Activated T-cell treated with anti-CD3 and anti-CD28 coated beads, Interleukin-2, amount 50 U/mL, for 4 hours (primary cell): Measurements from ENCODE around the gene TEX54. TPM values are rescaled to one million over a fixed set of nuclear protein-coding genes. Genes with fewer than 3 reads are reported as not detected.
"Not testable (repeated sequence)": the region's sequence is repeated elsewhere in the genome, so short reads cannot be mapped to it uniquely, and the experiment has no call there.

Experiments used
- ATAC-seq, 2 donors: fragments of 200-7000 bp; cut with Tn5 transposase; one replicate each; pipeline ENCODE4 v1.10.0; 2021
- DNase-seq: peaks from one replicate; pipeline ENCODE4 v3.0.0-alpha.2; 2020
- H3K27me3 Mint-ChIP-seq: one replicate; pipeline ENCODE4 v1.8.0; 2021; ENCODE audit warnings: low read depth, mixed read lengths
- H3K36me3 Mint-ChIP-seq: one replicate; pipeline ENCODE4 v1.8.0; 2022; ENCODE audit warnings: mixed read lengths; ENCODE audit not compliant: insufficient read depth
- H3K4me1 Mint-ChIP-seq: one replicate; pipeline ENCODE4 v1.8.0; 2021; ENCODE audit warnings: low read depth, mixed read lengths
- H3K4me3 Mint-ChIP-seq: one replicate; pipeline ENCODE4 v1.8.0; 2021; ENCODE audit warnings: mild to moderate bottlenecking, moderate library complexity, mixed read lengths
- H3K9me3 Mint-ChIP-seq: one replicate; pipeline ENCODE4 v1.8.0; 2021; ENCODE audit warnings: mixed read lengths
- total RNA-seq, 3 donors: library from RNA; stranded (reverse); gene quantifications; one replicate each; pipeline ENCODE4 v1.2.1, GENCODE V29; 2021

The TEX54 gene
- under 1 TPM; 0.63 to 0.92 (median 0.89) TPM for total RNA-seq

DNA sequence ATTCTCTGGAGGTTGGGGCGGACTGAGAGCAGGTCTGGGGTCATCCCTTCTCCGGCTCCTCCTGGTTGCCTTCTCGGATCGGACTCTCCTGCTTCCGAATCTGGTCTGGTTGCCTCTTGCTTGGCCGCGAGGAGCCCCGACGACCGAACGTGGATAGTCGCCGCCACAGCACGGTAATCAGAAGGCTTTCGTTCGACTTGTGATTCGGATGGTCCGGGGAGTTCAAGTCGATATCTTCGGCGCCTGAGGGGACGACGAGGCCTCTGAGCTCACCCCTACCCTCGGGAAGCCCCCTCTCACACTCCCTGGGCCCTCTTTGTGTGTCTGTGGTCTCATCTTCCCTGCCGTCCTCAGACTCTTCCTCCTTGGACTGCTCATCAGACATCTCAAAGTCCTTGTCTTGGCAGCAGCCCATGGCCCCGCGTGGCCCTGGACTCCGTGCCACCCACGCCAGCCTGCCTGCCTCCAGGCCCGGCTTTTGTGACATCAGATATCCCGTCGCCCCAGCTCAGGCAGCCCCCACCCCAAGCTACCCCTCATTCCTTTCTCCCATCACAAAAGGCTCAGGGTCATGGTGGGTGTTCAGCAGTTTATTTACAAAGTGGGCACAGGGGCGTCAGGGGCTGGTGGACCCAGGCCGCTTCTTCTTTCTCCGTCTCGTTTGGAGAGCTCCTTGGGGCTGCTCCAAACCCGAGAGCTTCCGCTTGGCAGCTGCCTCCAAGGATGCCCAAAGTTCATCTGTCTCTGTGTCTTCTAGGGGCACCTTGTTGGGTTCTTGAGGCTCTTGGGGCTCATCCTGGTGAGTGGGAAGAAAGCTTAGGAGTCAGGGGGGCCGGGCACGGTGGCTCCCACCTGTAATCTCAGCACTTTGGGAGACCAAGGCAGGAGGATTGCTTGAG, at the start of gene TEX54:
Gene TEX54, minus strand, starts transcription at position 506 of the 899 bp plus-strand sequence.
- no peak for DNase-seq
- H3K4me3 Mint-ChIP-seq, result peak within 1 kb of the TSS; percentile 90
- peaks cover 50% of the 10 kb centered on the region for H3K4me1 Mint-ChIP-seq
- peaks cover 34% of the 10 kb centered on the region for H3K36me3 Mint-ChIP-seq
- no peaks in the 10 kb centered on the region for H3K27me3 Mint-ChIP-seq
- no peaks in the 10 kb centered on the region for H3K9me3 Mint-ChIP-seq
- ATAC-seq, result peak; percentile 1 to 3

DNA sequence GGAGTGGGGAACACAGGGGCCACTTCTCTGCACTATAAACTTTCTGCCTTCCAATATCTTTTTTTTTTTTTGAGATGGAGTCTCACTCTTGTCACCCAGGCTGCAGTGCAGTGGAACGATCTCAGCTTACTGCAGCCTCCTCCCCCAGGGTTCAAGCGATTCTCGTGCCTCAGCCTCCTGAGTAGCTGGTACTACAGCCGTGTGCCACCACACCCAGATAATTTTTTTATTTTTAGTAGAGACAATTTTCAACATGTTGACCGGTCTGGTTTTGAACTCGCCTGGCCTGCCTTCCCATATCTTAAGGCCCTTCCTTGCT, 49.7 kb upstream of the TEX54 start:
- Mint-ChIP-seq H3K9me3 (no peaks in the 10 kb centered on the region), H3K27me3 (no peaks in the 10 kb centered on the region), H3K36me3 (peaks cover 53% of the 10 kb centered on the region), H3K4me1 (peaks cover 53% of the 10 kb centered on the region), H3K4me3 (peak overlapping the region; percentile 99)
- no peak for ATAC-seq
- DNase-seq, result no peak

GRCh38 chr11:62881579-62882430, 49.2 kb upstream of the TEX54 start:
- DNase-seq, result peak; percentile 96
- Mint-ChIP-seq H3K36me3 (peaks cover 51% of the 10 kb centered on the region), H3K9me3 (no peaks in the 10 kb centered on the region), H3K4me3 (peak overlapping the region; percentile 99), H3K27me3 (no peaks in the 10 kb centered on the region), H3K4me1 (peaks cover 50% of the 10 kb centered on the region)
- peak; percentile 69 to 74 for ATAC-seq

DNA sequence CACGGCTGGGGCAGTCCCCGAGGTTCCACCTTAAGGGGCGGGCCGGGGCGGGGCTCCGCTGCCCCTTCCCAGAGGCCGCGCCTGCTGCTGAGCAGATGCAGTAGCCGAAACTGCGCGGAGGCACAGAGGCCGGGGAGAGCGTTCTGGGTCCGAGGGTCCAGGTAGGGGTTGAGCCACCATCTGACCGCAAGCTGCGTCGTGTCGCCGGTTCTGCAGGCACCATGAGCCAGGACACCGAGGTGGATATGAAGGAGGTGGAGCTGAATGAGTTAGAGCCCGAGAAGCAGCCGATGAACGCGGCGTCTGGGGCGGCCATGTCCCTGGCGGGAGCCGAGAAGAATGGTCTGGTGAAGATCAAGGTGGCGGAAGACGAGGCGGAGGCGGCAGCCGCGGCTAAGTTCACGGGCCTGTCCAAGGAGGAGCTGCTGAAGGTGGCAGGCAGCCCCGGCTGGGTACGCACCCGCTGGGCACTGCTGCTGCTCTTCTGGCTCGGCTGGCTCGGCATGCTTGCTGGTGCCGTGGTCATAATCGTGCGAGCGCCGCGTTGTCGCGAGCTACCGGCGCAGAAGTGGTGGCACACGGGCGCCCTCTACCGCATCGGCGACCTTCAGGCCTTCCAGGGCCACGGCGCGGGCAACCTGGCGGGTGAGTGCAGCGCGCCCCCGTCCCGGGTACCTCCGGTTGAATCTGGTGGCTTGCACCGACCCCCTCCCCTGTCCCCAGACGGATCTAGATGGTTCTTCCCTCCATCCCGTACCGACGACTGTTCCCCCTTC, 48.4 kb upstream of the TEX54 start, which contains the start of gene SLC3A2:
Gene SLC3A2, plus strand, starts transcription at position 94 of the 776 bp plus-strand sequence. Its CDS starts 128 bp downstream, at position 222.
- DNase-seq (peak; percentile 86), ATAC-seq (peak; percentile 78 to 79)
- no peaks in the 10 kb centered on the region for H3K9me3 Mint-ChIP-seq
- H3K4me3 Mint-ChIP-seq, result peak within 1 kb of the TSS; percentile 99
- peaks cover 46% of the 10 kb centered on the region for H3K4me1 Mint-ChIP-seq
- peaks cover 49% of the 10 kb centered on the region for H3K36me3 Mint-ChIP-seq
- H3K27me3 Mint-ChIP-seq, result no peaks in the 10 kb centered on the region

GRCh38 chr11:62880231-62880802, 47.7 kb upstream of the TEX54 start:
- peak overlapping the region; percentile 99 for H3K4me3 Mint-ChIP-seq
- ATAC-seq, result peak; percentile 15 to 23
- no peaks in the 10 kb centered on the region for H3K27me3 Mint-ChIP-seq
- H3K4me1 Mint-ChIP-seq, result peaks cover 40% of the 10 kb centered on the region
- no peak for DNase-seq
- H3K9me3 Mint-ChIP-seq, result no peaks in the 10 kb centered on the region
- H3K36me3 Mint-ChIP-seq, result peaks cover 44% of the 10 kb centered on the region

DNA sequence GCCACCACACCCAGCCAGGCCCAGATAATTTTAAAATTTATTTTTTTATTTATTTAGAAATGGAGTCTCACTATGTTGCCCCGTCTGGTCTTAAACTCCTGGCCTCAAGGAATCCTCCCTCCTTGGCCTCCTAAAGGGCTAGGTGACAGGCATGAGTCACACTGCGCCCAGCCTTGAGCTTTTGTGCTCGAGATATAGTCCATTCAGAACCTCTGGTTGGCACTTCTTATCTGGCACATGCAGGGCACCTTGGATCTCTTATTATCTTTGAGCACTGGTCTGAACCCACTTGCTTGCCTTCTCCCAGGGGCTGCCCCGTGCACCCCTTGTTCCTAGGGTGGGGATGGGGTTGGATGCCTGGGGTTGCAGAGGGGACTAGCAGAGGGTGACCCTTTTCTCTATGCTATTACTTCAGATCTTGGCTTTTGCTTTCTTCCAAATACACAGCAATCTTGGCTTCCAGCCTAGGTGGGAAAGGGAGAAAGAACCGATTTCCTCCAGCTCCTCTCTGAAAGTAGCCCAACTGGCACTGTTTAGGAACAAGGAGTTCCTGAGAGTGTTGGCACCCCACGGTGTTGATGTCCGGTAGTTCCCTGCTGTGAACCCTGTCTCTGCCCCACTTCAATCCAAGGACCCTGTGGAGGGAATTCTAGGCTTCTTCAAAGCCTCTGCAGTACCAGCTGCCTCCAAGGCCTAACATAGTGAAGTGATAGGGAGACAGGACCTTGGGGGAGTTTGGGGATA, 46.8 kb upstream of the TEX54 start:
- Mint-ChIP-seq H3K4me3 (peak overlapping the region; percentile 99), H3K36me3 (peaks cover 41% of the 10 kb centered on the region), H3K9me3 (no peaks in the 10 kb centered on the region), H3K4me1 (peaks cover 35% of the 10 kb centered on the region), H3K27me3 (no peaks in the 10 kb centered on the region)
- DNase-seq, result no peak
- no peak for ATAC-seq

GRCh38 chr11:62876712-62877111, 44.1 kb upstream of the TEX54 start:
- DNase-seq (no peak), ATAC-seq (no peak)
- Mint-ChIP-seq H3K27me3 (no peaks in the 10 kb centered on the region), H3K9me3 (no peaks in the 10 kb centered on the region), H3K4me1 (peaks cover 11% of the 10 kb centered on the region), H3K4me3 (no peak overlapping the region), H3K36me3 (peaks cover 18% of the 10 kb centered on the region)

GRCh38 chr11:62875698-62876478, 43.2 kb upstream of the TEX54 start:
- Mint-ChIP-seq H3K9me3 (no peaks in the 10 kb centered on the region), H3K27me3 (no peaks in the 10 kb centered on the region), H3K4me3 (no peak overlapping the region), H3K4me1 (peaks cover 11% of the 10 kb centered on the region), H3K36me3 (peaks cover 18% of the 10 kb centered on the region)
- no peak for ATAC-seq
- DNase-seq, result no peak

- Mint-ChIP-seq H3K27me3 (no peaks in the 10 kb centered on the region), H3K4me1 (peaks cover 7% of the 10 kb centered on the region), H3K9me3 (no peaks in the 10 kb centered on the region), H3K36me3 (peaks cover 15% of the 10 kb centered on the region), H3K4me3 (no peak overlapping the region)
- DNase-seq (no peak), ATAC-seq (no peak)
These were observed 42.2 kb upstream of the TEX54 start for GRCh38 chr11:62874851-62875250.

DNA sequence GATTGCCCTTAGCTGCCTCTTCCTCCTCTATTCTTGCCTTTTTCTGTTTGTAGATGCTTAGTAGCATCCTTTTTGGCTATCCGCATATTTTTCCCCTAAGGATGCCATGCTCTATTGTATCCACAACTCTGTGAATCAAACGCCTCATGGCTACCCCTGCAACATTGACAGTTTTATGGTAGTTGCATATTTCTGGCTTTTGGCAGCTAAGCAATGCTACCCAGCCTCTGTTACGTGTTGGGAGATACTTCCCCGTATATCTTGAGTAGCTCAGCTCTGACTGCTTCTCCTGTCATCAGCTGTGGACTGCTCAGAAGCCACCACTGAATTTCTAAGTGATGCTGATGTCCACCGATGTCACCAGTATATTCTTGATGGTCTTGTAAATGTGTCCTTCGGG, 33.0 kb upstream of the TEX54 start:
- H3K27me3 Mint-ChIP-seq, result no peaks in the 10 kb centered on the region
- DNase-seq (no peak), ATAC-seq (no peak)
- H3K4me1 Mint-ChIP-seq, result peaks cover 6% of the 10 kb centered on the region
- no peaks in the 10 kb centered on the region for H3K36me3 Mint-ChIP-seq
- H3K4me3 Mint-ChIP-seq, result no peak overlapping the region
- no peaks in the 10 kb centered on the region for H3K9me3 Mint-ChIP-seq

DNA sequence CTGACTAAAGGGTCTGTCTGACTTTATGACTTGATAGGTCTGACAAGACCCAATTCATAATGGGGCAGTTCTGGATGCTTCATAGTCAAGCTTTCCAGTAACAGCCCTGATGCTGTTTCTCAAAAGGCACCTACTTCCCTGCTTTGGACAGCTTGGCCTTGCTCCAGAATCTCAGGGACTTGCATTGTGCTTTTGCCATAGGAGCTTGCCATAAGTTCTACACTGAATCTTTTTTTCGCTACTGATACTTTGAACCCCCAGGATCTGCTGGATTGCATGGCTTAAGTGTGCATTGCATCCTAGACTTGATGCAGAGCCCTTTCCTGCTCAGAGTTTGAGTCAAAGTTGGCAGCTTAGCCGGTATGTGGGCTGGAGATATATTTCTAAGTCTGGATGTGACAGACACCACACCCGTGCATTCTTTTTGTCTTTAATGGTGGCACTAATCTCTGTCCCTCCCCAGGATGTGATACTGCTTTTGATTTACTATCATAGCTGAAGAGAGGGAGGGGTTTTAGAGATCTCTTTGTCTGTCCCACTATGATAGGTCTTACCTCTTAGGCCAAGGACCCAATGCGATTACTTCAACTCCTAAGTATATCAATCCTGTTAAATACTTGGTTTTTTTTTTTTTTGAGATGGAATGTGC, 31.2 kb upstream of the TEX54 start:
- peaks cover 8% of the 10 kb centered on the region for H3K4me1 Mint-ChIP-seq
- no peak for DNase-seq
- H3K9me3 Mint-ChIP-seq, result no peaks in the 10 kb centered on the region
- H3K27me3 Mint-ChIP-seq, result no peaks in the 10 kb centered on the region
- H3K4me3 Mint-ChIP-seq, result no peak overlapping the region
- no peak for ATAC-seq
- H3K36me3 Mint-ChIP-seq, result no peaks in the 10 kb centered on the region

- H3K27me3 Mint-ChIP-seq, H3K4me3 Mint-ChIP-seq, H3K9me3 Mint-ChIP-seq, ATAC-seq, H3K36me3 Mint-ChIP-seq, DNase-seq: not testable (repeated sequence)
- H3K4me1 Mint-ChIP-seq, result peaks cover 17% of the 10 kb centered on the region
These were observed 29.0 kb upstream of the TEX54 start for GRCh38 chr11:62861564-62862192.
